ENCODE measurements around the gene NLRC4. TPM values are rescaled to one million over a fixed set of nuclear protein-coding genes. Genes with fewer than 3 reads are reported as not detected.

The NLRC4 gene
- total RNA-seq, 2 donors from 2014 or later: 0.22 to 0.74 TPM

DNA sequence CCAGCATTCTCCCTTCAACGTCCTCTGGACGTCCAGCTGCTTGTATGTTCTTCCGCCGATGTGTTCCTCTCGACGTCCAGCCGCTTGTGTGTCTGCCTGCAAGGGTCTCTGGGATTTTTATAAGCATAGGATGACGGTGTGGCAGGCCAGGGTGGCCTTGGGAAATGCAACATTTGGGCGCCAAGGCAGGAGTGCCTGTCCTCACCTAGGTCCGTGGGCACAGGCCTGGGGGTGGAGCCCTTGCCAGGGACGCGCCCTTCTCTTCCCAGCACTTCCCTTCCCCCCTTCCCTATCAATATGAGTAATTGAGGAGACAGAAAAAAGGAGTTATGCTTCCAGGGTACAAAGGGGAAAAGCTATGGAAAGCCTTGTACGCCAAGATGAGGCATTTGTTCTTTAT, 6.4 kb downstream of the NLRC4 start:
- Histone ChIP-seq H3K27ac (no peak overlapping the region), H3K4me1 (no peaks in the 10 kb centered on the region), H3K9me3 (no peaks in the 10 kb centered on the region), H3K27me3 (no peaks in the 10 kb centered on the region), H3K9ac (ENCODE audit: low read depth in 2 of 2, low read length in 2 of 2) (no peak overlapping the region), H3K36me3 (no peaks in the 10 kb centered on the region), H3K4me3 (no peak overlapping the region)
- TF ChIP-seq, protein P1, sequence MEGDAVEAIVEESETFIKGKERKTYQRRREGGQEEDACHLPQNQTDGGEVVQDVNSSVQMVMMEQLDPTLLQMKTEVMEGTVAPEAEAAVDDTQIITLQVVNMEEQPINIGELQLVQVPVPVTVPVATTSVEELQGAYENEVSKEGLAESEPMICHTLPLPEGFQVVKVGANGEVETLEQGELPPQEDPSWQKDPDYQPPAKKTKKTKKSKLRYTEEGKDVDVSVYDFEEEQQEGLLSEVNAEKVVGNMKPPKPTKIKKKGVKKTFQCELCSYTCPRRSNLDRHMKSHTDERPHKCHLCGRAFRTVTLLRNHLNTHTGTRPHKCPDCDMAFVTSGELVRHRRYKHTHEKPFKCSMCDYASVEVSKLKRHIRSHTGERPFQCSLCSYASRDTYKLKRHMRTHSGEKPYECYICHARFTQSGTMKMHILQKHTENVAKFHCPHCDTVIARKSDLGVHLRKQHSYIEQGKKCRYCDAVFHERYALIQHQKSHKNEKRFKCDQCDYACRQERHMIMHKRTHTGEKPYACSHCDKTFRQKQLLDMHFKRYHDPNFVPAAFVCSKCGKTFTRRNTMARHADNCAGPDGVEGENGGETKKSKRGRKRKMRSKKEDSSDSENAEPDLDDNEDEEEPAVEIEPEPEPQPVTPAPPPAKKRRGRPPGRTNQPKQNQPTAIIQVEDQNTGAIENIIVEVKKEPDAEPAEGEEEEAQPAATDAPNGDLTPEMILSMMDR (IDR thresholded peaks at IDR 0.05): no peak
- intact Hi-C loops (cut with DNase I): no loop called here
- DNase-seq: no peak

DNA sequence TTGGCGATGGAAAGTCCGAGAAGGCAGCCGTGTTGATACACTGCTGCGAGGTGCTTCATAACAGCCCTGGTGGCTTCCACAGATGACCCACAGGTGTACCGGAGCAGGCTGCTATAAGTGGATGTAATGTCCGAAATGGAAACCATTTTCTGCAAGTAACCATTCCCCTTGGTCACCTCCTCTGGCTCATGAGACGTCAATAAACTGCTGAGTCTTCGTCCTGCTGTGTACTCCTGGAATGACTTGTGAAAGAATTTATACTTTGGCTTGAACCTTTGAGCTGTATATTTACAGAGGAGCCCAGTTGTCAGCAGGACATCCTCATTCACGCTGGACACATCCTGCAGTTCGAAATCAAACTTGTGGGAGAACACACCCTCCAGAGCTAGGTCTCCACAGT, 14.4 kb downstream of the NLRC4 start:
- no peak overlapping the region for H3K27ac ChIP-seq
- no peak overlapping the region for H3K4me3 ChIP-seq
- H3K27me3 ChIP-seq: no peaks in the 10 kb centered on the region
- TF ChIP-seq, protein P1 (IDR thresholded peaks at IDR 0.05): no peak
- H3K4me1 ChIP-seq: no peaks in the 10 kb centered on the region
- no peak for DNase-seq
- intact Hi-C loops (cut with DNase I): no loop called here
- no peaks in the 10 kb centered on the region for H3K36me3 ChIP-seq
- H3K9me3 ChIP-seq: no peaks in the 10 kb centered on the region
- H3K9ac ChIP-seq (ENCODE audit: low read depth in 2 of 2, low read length in 2 of 2): no peak overlapping the region

DNA sequence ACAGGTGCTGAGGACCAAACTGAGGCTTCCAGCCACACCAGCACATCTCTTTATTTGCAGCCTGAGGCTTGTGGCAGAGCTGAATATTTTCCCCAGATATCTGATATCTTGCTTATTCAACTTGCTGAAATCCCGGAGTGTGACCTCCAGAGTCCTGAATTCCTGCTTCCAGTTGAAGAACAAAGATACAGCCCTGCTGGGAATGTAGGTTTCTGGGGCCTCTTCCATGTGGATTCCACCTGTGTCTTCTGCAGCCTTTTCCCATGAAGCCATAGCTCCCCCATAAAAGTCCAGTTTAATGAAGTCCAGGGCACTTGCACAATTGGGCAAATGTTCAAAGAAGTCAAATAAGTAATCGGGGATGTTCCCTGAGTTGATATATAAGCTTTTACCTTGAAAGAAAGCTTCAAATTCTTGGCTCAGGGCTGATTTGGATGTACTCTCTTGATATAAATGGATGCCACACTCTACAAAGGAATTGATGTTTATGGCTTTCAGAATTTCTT, 14.9 kb downstream of the NLRC4 start:
- Histone ChIP-seq H3K36me3 (no peaks in the 10 kb centered on the region), H3K9ac (ENCODE audit: low read depth in 2 of 2, low read length in 2 of 2) (no peak overlapping the region), H3K27me3 (no peaks in the 10 kb centered on the region), H3K27ac (no peak overlapping the region), H3K4me1 (no peaks in the 10 kb centered on the region), H3K4me3 (no peak overlapping the region), H3K9me3 (no peaks in the 10 kb centered on the region)
- intact Hi-C loops (cut with DNase I): no loop called here
- TF ChIP-seq, protein P1 (IDR thresholded peaks at IDR 0.05): no peak
- DNase-seq: no peak

DNA sequence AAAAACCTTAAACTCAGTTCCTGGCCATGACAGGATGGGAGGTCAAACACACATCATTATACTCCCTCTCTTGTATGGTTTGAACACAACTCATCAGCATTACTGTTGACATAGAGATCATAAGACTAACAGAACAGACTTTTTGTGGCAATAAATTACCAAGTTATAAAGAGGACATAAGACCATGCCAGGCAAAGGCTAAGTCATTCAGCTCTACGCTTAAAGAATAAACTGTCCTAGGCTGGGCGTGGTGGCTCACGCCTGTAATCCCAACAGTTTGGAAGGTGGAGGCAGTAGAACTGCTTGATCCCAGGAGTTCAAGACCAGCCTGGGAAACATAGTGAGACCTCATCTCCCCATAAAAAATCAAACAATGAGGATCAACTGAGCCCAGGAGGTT, 16.4 kb downstream of the NLRC4 start:
- TF ChIP-seq, protein P1 (IDR thresholded peaks at IDR 0.05): no peak

DNA sequence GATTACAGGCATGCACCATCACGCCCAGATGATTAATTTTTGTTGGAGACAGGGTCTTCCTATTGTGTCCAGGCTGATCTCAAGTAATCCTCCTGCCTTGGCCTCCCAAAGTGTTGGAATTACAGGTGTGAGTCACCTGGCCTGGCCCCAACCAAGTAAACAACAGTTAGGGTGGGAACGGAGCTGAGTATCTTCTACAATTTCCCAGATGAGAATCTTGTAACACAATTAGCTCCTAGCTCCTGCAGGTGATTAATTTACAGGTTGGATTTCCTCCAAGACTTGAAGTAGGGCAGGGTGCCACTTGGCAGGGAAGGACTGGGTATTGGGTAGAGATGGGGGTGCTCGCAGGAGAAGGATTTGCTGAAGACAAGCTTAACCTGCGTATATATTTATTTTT, 17.8 kb downstream of the NLRC4 start:
- H3K9ac ChIP-seq (ENCODE audit: low read depth in 2 of 2, low read length in 2 of 2): no peak overlapping the region
- H3K4me1 ChIP-seq: no peaks in the 10 kb centered on the region
- peak; percentile 27 for DNase-seq
- TF ChIP-seq, protein P1 (IDR thresholded peaks at IDR 0.05): no peak
- H3K36me3 ChIP-seq: no peaks in the 10 kb centered on the region
- H3K9me3 ChIP-seq: no peaks in the 10 kb centered on the region
- H3K27ac ChIP-seq: no peak overlapping the region
- intact Hi-C loops (cut with DNase I): no loop called here
- H3K4me3 ChIP-seq: no peak overlapping the region
- H3K27me3 ChIP-seq: no peaks in the 10 kb centered on the region

More for the DNA sequence above, 16.4 kb downstream of the NLRC4 start:
- no peaks in the 10 kb centered on the region for H3K4me1 ChIP-seq
- no peak overlapping the region for H3K27ac ChIP-seq
- no peaks in the 10 kb centered on the region for H3K36me3 ChIP-seq
- peak; percentile 22 for DNase-seq
- no peak overlapping the region for H3K9ac ChIP-seq (ENCODE audit: low read depth in 2 of 2, low read length in 2 of 2)
- no peaks in the 10 kb centered on the region for H3K27me3 ChIP-seq
- intact Hi-C loops (cut with DNase I): no loop called here
- no peaks in the 10 kb centered on the region for H3K9me3 ChIP-seq
- H3K4me3 ChIP-seq: no peak overlapping the region
